Thymus (tissue), 11 donors: Measurements from ENCODE around the gene ABI3. TPM values are rescaled to one million over a fixed set of nuclear protein-coding genes. Genes with fewer than 3 reads are reported as not detected.

Experiments
- DNase-seq, 9 donors: peaks; one replicate each; pipeline ENCODE4 v3.0.0-alpha.2; 2013; ENCODE audit warnings: low spot score in 9 of 9, low read depth in 6 of 9, missing footprints in 1 of 9
- H3K27ac ChIP-seq, 2 donors: one replicate each; pipeline ENCODE4 v1.5.1; 2013; ENCODE audit warnings: control low read depth in 1 of 2, low read depth in 1 of 2, low read length in 1 of 2, mild to moderate bottlenecking in 1 of 2, moderate library complexity in 1 of 2
- H3K27me3 ChIP-seq, 2 donors: one replicate each; pipeline ENCODE4 v1.5.1; 2013; ENCODE audit warnings: low read length in 1 of 2; ENCODE audit not compliant: control insufficient read depth in 2 of 2, insufficient read depth in 1 of 2
- H3K36me3 ChIP-seq, 2 donors: one replicate each; pipeline ENCODE4 v1.5.1; 2013; ENCODE audit warnings: low read length in 1 of 2, mild to moderate bottlenecking in 1 of 2, moderate library complexity in 1 of 2; ENCODE audit not compliant: control insufficient read depth in 2 of 2, insufficient read depth in 2 of 2
- H3K4me1 ChIP-seq, 2 donors: one replicate each; pipeline ENCODE4 v1.5.1; 2013; ENCODE audit warnings: low read length in 2 of 2; ENCODE audit not compliant: control insufficient read depth in 2 of 2, insufficient read depth in 2 of 2
- H3K4me3 ChIP-seq, 2 donors: one replicate each; pipeline ENCODE4 v1.5.1; 2013; ENCODE audit warnings: low read length in 2 of 2, control low read depth in 1 of 2, mild to moderate bottlenecking in 1 of 2
- H3K9me3 ChIP-seq, 2 donors: one replicate each; pipeline ENCODE4 v1.5.1; 2013; ENCODE audit warnings: low read length in 1 of 2, mild to moderate bottlenecking in 1 of 2; ENCODE audit not compliant: control insufficient read depth in 2 of 2, insufficient read depth in 1 of 2
- WGBS: extraction: QIAGEN DNeasy Blood & Tissue Kit; methylation state at CpG from one replicate; pipeline ENCODE4 v1.1.7; 2013; 5-methylcytosine and 5-hydroxymethylcytosine counted together
- polyA plus RNA-seq: library from polyadenylated mRNA; stranded (reverse); fragments of 200-250 nt; gene quantifications from one replicate; pipeline ENCODE4 v1.2.3, GENCODE V29; 2013
- total RNA-seq: library from RNA; stranded (reverse); fragments of 120-200 nt; gene quantifications from one replicate; pipeline ENCODE4 v1.2.4, GENCODE V29; 2013
- donor health status: healthy.

ABI3 gene
- total and polyA plus RNA-seq, 2 donors = 12.6 to 13.4 TPM

DNA sequence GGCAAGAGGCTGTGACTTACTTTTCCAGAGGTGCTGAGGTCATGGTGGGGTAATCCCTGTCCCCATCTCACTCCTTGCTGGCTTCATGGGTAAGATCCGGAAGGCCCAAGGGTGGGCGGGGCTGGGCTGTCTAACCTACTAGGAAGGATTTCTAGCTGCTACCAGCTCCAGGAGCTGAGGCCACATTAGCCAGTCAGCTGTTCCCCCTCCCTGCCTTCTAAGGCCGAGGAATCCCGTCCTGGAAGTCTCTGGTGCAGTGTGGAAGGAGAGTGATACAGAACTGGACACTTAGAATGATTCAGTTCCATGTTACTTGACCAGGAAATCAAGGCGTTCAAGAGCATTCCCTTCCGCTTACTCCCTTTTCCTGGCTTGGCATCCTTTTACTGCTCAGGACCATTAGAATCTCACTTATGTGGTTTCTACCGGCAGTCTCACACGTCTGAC lies 9.0 kb upstream of the ABI3 start:
- Histone ChIP-seq H3K4me3 (no peak overlapping the region), H3K4me1 (no peaks in the 10 kb centered on the region), H3K27me3 (peaks cover 0 to 2% of the 10 kb centered on the region in 2 donors), H3K27ac (no peak overlapping the region), H3K36me3 (no peaks in the 10 kb centered on the region), H3K9me3 (no peaks in the 10 kb centered on the region)
- WGBS = 96% methylated on average over 8 of the region's 8 CpGs
- no peak for DNase-seq

DNA sequence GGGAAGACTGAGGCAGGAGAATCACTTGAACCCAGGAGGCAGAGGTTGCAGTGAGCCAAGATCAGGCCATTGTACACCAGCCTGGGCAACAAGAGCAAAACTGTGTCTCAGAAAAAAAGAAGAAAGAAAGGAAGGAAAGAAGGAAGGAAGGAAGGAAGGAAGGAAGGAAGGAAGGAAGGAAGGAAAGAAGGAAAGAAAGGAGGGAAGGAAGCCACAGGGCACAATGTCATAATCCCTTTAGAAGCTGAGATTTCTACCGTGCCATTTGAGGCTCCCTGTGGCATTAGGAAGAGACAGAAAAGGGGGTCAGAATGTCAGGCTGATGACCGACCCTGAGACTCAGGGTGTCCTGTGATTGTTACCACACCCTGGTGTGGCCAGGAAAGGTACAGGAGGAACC lies 6.7 kb upstream of the ABI3 start:
- 93% methylated on average over 2 of the region's 2 CpGs for whole genome bisulfite sequencing
- Histone ChIP-seq H3K9me3 (no peaks in the 10 kb centered on the region), H3K27me3 (peaks cover 0 to 2% of the 10 kb centered on the region in 2 donors), H3K27ac (no peak overlapping the region), H3K36me3 (no peaks in the 10 kb centered on the region), H3K4me3 (no peak overlapping the region), H3K4me1 (peaks cover 0 to 2% of the 10 kb centered on the region in 2 donors)
- no peak for DNase-seq

DNA sequence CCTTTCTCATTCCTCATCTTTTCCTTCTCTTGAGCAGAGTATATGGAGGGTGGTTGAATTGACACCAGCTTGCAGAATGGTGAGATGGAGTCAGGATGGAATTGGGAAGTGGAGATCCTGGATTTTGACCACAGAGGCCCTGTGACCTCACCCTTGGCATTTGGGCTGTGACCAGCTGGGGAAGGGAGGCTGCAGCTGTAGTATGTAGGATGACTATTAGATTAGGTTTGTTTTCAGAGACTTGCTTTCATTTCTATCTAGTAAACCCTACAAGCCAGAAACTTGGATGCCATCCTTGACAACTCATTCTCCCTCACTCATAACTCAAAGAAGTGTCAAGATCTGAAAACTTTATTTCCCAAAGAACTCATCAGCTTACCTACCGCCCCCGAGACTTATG lies 6.0 kb upstream of the ABI3 start:
- H3K36me3 ChIP-seq = no peaks in the 10 kb centered on the region
- H3K4me3 ChIP-seq = no peak overlapping the region
- no peaks in the 10 kb centered on the region for H3K9me3 ChIP-seq
- no peak overlapping the region for H3K27ac ChIP-seq
- WGBS = 98% methylated on average over 2 of the region's 2 CpGs
- H3K27me3 ChIP-seq = peaks cover 0 to 2% of the 10 kb centered on the region in 2 donors
- peaks cover 3 to 9% of the 10 kb centered on the region in 2 donors for H3K4me1 ChIP-seq
- no peak for DNase-seq

DNA sequence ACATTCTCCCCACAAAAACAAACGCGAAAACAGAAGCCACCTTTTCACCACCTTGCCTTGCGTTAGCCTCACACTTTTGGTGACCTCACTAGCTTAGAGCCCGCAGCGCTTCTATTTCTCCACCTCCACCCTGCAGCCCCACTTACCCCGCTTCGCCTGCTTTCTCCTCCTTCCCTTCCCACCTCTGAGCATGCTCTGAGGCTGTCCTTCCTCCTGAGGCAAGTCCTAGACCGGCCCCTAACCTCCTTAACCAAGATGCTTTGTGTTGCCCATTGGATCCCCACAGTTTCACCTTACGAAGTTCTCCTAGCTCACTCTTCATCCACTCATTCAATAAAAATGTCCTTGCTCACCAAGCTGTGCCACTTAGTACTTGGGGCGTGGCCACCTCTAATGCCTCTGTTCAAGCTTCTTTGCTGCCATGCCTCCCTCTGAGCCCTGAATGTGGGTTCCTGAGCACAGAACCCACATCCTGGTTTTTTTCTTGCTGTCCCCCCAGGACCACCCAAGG lies 1.4 kb upstream of the ABI3 start:
- Histone ChIP-seq H3K4me1 (peaks cover 16 to 49% of the 10 kb centered on the region in 2 donors), H3K9me3 (no peaks in the 10 kb centered on the region), H3K27ac (no peak overlapping the region), H3K36me3 (peaks cover 0 to 3% of the 10 kb centered on the region in 2 donors), H3K4me3 (no peak overlapping the region), H3K27me3 (no peaks in the 10 kb centered on the region)
- 88% methylated on average over 10 of the region's 10 CpGs for WGBS
- no peak for DNase-seq

DNA sequence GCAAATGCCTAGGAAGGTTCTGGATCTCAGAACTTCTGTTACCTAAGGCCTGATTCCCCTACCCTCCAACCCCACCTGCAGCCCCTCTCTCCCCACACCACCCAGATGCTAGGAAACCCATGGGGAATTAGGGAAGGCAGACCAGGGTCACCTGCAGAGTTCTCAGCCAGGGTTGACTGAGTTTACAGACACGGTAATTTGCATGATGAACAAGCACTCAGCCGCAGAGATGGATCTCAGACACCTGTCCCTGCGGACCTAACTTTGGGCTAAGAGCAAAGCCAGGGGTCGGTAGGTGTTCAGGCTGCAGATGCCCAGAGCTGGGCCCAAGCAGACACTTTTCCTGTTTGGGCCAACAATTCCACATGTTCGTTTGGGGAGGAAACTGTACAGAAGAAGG lies 2.9 kb downstream of the ABI3 start:
- 85% methylated on average over 5 of the region's 5 CpGs for WGBS

DNA sequence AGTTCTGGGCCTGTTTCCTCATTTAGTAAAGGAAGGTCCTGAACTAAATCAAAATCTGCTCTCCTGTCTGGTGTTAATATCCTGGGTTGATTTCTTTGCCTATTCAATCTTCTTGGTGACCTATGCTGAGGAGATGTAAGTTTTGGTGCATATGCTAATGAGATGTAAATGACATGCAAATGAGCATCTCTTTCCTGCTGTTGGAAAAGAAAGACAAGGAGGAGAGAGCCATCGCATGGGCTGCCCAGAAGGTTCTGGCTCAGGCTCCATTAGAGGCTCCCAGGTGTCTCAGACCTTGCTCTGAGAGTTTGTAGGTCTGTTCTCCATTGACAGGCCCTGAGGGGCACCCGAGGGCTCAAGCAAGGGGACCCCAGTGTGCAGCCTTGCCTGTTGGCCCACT lies 3.3 kb downstream of the ABI3 start:
- H3K9me3 ChIP-seq = no peaks in the 10 kb centered on the region
- WGBS = 95% methylated on average over 2 of the region's 2 CpGs
- H3K36me3 ChIP-seq = peaks cover 0 to 19% of the 10 kb centered on the region in 2 donors
- DNase-seq = no peak
- no peak overlapping the region for H3K4me3 ChIP-seq
- peaks cover 29 to 81% of the 10 kb centered on the region in 2 donors for H3K4me1 ChIP-seq
- H3K27me3 ChIP-seq = no peaks in the 10 kb centered on the region
- no peak overlapping the region for H3K27ac ChIP-seq

More for the DNA sequence above, 2.9 kb downstream of the ABI3 start:
- no peaks in the 10 kb centered on the region for H3K9me3 ChIP-seq
- H3K4me1 ChIP-seq = peaks cover 27 to 79% of the 10 kb centered on the region in 2 donors
- peak overlapping the region in 1 of 2 donors; percentile 26 for H3K27ac ChIP-seq
- H3K36me3 ChIP-seq = peaks cover 0 to 19% of the 10 kb centered on the region in 2 donors
- no peaks in the 10 kb centered on the region for H3K27me3 ChIP-seq
- H3K4me3 ChIP-seq = no peak overlapping the region
- no peak for DNase-seq

DNA sequence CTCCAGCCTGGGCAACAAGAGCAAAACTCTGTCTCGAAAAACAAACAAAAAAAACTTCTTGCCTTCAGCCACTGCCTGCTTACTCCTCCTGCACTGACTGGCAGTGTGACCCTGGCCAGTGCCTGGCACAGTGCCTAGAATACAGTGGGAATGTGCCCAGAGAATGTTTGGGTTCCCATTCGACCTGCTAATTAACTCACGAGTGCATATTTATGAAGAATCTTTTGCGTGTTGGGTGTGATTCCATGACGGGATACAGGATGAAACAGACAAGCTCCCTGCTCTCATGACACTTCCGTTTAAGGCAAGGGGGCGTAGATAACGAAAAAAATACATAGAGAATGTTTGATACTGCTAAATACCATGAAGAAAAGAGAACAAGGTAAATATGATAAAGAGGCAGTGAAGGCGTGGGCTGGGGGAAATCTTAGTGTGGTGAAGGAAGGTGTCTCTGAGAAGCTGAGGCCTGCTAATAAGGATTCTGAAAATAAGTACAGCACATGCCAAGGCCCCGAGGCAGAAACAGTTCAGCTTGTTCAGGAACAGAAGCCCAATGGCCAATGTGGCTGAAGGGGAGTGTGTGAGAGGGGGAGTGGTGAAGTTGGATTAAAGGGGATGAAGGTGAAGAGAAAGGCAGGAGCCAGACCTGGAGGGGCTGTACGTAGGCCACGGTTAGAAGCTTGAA lies 4.3 kb downstream of the ABI3 start:
- Histone ChIP-seq H3K4me1 (peaks cover 29 to 81% of the 10 kb centered on the region in 2 donors), H3K9me3 (no peaks in the 10 kb centered on the region), H3K4me3 (no peak overlapping the region), H3K27ac (peak overlapping the region; percentile 18 to 54), H3K36me3 (peaks cover 0 to 19% of the 10 kb centered on the region in 2 donors), H3K27me3 (no peaks in the 10 kb centered on the region)
- WGBS = 85% methylated on average over 12 of the region's 12 CpGs
- no peak for DNase-seq

DNA sequence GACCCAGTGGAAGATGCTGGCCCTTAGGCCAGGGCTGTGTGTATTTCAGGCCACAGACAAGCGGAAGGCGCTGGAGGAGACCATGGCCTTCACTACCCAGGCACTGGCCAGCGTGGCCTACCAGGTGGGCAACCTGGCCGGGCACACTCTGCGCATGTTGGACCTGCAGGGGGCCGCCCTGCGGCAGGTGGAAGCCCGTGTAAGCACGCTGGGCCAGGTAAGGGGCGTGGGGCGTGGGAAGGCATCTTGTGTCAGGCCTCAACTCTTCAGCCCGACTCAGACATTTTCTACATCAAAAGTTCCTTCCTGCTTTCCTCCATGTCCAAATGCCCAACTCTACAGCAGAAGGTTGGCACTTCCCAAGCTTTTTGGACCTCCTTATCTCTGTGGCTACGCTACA lies 6.0 kb downstream of the ABI3 start:
- Histone ChIP-seq H3K4me1 (peaks cover 24 to 73% of the 10 kb centered on the region in 2 donors), H3K27me3 (no peaks in the 10 kb centered on the region), H3K36me3 (peaks cover 0 to 25% of the 10 kb centered on the region in 2 donors), H3K4me3 (no peak overlapping the region), H3K27ac (peak overlapping the region in 1 of 2 donors; percentile 13), H3K9me3 (no peaks in the 10 kb centered on the region)
- 93% methylated on average over 13 of the region's 13 CpGs for WGBS
- no peak for DNase-seq

DNA sequence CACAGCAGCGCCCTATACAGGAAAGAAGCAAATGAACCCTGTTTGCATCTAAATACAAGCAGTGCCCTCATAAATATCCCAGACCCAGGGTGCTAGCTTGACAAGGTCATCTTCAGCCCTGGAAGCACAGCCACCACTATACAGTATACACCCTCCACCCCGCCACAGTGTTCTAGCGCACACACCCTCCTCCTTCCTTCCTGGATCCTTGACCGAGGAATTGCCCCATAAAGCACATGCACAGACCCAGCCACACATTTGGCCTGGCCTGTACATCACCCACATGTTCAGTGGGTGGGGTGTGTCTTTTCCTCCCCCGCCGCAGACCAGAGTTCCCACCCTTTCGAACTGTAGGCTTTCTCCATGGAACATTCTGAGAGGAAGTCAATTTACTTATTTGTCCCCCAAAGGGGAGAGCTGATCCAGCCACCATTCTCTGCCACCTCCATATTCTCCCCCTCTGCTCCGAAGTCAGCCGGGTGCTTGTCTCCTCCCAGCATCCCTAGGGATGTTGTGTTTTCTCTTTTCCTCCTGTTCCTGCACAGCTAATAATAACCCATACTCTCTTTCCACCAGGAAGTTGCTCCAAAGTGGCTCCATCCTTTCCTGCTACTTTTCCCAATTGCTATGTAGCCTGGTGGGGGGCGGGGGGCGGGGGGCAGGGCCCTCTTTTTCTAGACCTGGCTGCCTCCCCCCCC lies 6.6 kb downstream of the ABI3 start:
- H3K36me3 ChIP-seq = peaks cover 0 to 25% of the 10 kb centered on the region in 2 donors
- H3K4me3 ChIP-seq = no peak overlapping the region
- H3K27ac ChIP-seq = peak overlapping the region in 1 of 2 donors; percentile 36
- H3K9me3 ChIP-seq = no peaks in the 10 kb centered on the region
- no peak for DNase-seq
- H3K27me3 ChIP-seq = peaks cover 0 to 2% of the 10 kb centered on the region in 2 donors
- whole genome bisulfite sequencing = 83% methylated on average over 11 of the region's 11 CpGs
- H3K4me1 ChIP-seq = peaks cover 24 to 69% of the 10 kb centered on the region in 2 donors
